GM21786 (cell line): ENCODE data around the gene HEBP1.

Experiments
- ATAC-seq: cut with Tn5 transposase; IDR thresholded peaks from one replicate; pipeline ENCODE4 v1.9.1; 2021; ENCODE audit not compliant: unreplicated experiment

HEBP1 gene

GRCh38 chr12:12954356-12954755 lies 45.7 kb downstream of the HEBP1 start:
- ATAC-seq, result no peak

- ATAC-seq, result no peak
These were observed 48.0 kb downstream of the HEBP1 start, which contains the start of gene GPRC5D for GRCh38 chr12:12952036-12952435. Gene GPRC5D (minus strand): TSS chr12:12952170. CDS start chr12:12950384, 1,786 bp downstream.

- ATAC-seq, result no peak
These were observed 48.6 kb downstream of the HEBP1 start for GRCh38 chr12:12951504-12951903.

GRCh38 chr12:12947902-12948301 lies 52.2 kb downstream of the HEBP1 start:
- ATAC-seq, result no peak

- no peak for ATAC-seq
These were observed 53.2 kb downstream of the HEBP1 start for GRCh38 chr12:12946686-12947355.

GRCh38 chr12:12945591-12945990 lies 54.5 kb downstream of the HEBP1 start:
- ATAC-seq, result no peak

- no peak for ATAC-seq
These were observed 56.3 kb downstream of the HEBP1 start for GRCh38 chr12:12943586-12944260.

- no peak for ATAC-seq
These were observed 58.4 kb downstream of the HEBP1 start for GRCh38 chr12:12941450-12942350.

GRCh38 chr12:12939888-12940287 lies 60.2 kb downstream of the HEBP1 start:
- ATAC-seq, result no peak

- no peak for ATAC-seq
These were observed 61.5 kb downstream of the HEBP1 start for GRCh38 chr12:12938541-12938940.

- ATAC-seq, result no peak
These were observed 63.0 kb downstream of the HEBP1 start for GRCh38 chr12:12936983-12937491.

- ATAC-seq, result no peak
These were observed 65.5 kb downstream of the HEBP1 start for GRCh38 chr12:12934556-12934955.

GRCh38 chr12:12933742-12934141 lies 66.3 kb downstream of the HEBP1 start:
- no peak for ATAC-seq

GRCh38 chr12:12930633-12931219 lies 69.3 kb downstream of the HEBP1 start:
- ATAC-seq, result no peak

- no peak for ATAC-seq
These were observed 70.4 kb downstream of the HEBP1 start for GRCh38 chr12:12929696-12930095.

- ATAC-seq, result no peak
These were observed 72.6 kb downstream of the HEBP1 start for GRCh38 chr12:12927211-12928079.

- ATAC-seq, result no peak
These were observed 73.4 kb downstream of the HEBP1 start for GRCh38 chr12:12926571-12927071.

- ATAC-seq, result no peak
These were observed 74.7 kb downstream of the HEBP1 start for GRCh38 chr12:12925388-12925787.
